ENCODE data around the gene TFF1. TPM values are rescaled to one million over a fixed set of nuclear protein-coding genes. Genes with fewer than 3 reads are reported as not detected.
A peak's percentile ranks its signal among the peaks of the same experiment; 100 is the strongest.

The TFF1 gene
- polyA plus RNA-seq, 1 donor, result 4.9 TPM

DNA sequence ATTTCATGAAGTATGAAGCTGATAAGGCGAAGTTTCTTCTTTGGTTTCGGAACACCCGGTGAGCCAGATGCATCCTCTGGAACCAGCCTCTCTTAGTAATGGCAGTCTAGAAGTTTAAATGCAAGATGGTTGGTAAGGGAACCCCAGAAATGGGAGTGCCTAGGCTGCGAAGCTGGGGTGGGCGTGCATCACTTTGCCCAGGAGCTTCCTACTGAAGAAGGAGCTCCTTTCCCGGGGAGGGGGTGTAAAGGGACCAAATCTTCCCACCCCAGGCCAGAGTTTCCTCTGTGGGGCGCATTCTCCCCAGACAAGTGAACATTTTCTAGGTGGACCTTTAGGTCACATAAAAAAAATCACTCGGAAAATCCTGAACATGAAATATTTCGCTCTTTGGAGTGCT lies 19.9 kb downstream of the TFF1 start:
- WGBS (ENCODE audit: insufficient coverage, low lambda C conversion rate), result 66% methylated on average over 2 of the region's 9 CpGs
- H3K4me3 ChIP-seq (ENCODE audit: low read length), result no peak overlapping the region
- DNase-seq, result no peak
- H3K9me3 ChIP-seq (ENCODE audit: control insufficient read depth, low read depth, low read length), result no peaks in the 10 kb centered on the region
- no peaks in the 10 kb centered on the region for H3K36me3 ChIP-seq (ENCODE audit: control insufficient read depth, insufficient read depth, low read length)
- no peaks in the 10 kb centered on the region for H3K27me3 ChIP-seq (ENCODE audit: control insufficient read depth, insufficient read depth, low read length)
- H3K27ac ChIP-seq (ENCODE audit: low read length), result no peak overlapping the region
- peaks cover 10% of the 10 kb centered on the region for H3K4me1 ChIP-seq (ENCODE audit: control insufficient read depth, insufficient read depth, low read length)

DNA sequence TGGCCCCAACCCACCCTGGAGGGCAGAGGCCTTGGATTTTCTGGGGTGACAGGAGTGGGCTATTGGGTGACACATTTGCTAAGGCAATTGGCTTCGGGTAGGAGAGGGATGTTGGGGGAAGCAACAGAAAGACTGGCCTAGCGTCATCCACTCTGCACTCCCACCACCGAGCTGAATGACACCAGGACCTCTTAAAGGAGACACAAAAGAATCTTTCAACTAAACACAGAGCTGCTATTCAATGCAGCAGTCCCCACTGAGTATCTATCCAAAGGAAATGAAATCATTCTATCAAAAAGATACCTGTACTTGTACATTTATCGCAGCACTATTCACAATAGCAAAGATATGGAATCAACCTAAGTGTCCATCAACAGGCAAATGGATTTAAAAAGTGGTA lies 21.7 kb downstream of the TFF1 start:
- 80% methylated on average over 2 of the region's 4 CpGs for WGBS (ENCODE audit: insufficient coverage, low lambda C conversion rate)
- no peak overlapping the region for H3K27ac ChIP-seq (ENCODE audit: low read length)
- H3K9me3 ChIP-seq (ENCODE audit: control insufficient read depth, low read depth, low read length), result no peaks in the 10 kb centered on the region
- no peaks in the 10 kb centered on the region for H3K4me1 ChIP-seq (ENCODE audit: control insufficient read depth, insufficient read depth, low read length)
- DNase-seq, result no peak
- H3K4me3 ChIP-seq (ENCODE audit: low read length), result no peak overlapping the region
- H3K27me3 ChIP-seq (ENCODE audit: control insufficient read depth, insufficient read depth, low read length), result no peaks in the 10 kb centered on the region
- no peaks in the 10 kb centered on the region for H3K36me3 ChIP-seq (ENCODE audit: control insufficient read depth, insufficient read depth, low read length)

DNA sequence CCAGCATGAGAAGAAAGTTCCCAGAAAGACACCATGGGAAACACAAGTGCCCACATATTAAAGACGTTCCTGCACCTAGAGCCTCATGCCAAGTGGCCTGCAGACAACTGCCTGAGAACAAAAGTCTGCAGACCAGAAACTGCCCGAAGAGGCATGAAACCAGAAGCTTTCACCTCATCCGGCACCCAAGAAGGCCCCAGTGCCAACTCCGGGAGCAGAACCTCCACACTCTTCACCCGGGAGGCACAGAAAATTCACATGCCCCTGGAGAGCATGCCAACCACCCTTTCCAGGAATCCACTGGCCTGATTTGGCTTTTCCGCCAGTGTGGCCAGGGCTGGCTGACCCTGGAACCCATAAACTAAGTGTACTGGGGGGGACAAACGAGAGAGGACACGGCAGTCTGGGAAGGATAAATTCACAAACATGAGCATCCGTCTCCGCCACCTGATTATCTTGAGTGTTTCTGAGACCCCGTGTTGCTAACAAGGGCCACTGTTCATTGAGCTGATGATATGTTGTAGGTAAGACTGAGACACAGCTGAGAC lies 22.3 kb downstream of the TFF1 start:
- no peaks in the 10 kb centered on the region for H3K4me1 ChIP-seq (ENCODE audit: control insufficient read depth, insufficient read depth, low read length)
- H3K36me3 ChIP-seq (ENCODE audit: control insufficient read depth, insufficient read depth, low read length), result no peaks in the 10 kb centered on the region
- H3K9me3 ChIP-seq (ENCODE audit: control insufficient read depth, low read depth, low read length), result no peaks in the 10 kb centered on the region
- no CpG with 5 or more reads among the region's 11 CpGs for WGBS (ENCODE audit: insufficient coverage, low lambda C conversion rate)
- no peak overlapping the region for H3K27ac ChIP-seq (ENCODE audit: low read length)
- DNase-seq, result no peak
- H3K27me3 ChIP-seq (ENCODE audit: control insufficient read depth, insufficient read depth, low read length), result no peaks in the 10 kb centered on the region
- H3K4me3 ChIP-seq (ENCODE audit: low read length), result no peak overlapping the region

DNA sequence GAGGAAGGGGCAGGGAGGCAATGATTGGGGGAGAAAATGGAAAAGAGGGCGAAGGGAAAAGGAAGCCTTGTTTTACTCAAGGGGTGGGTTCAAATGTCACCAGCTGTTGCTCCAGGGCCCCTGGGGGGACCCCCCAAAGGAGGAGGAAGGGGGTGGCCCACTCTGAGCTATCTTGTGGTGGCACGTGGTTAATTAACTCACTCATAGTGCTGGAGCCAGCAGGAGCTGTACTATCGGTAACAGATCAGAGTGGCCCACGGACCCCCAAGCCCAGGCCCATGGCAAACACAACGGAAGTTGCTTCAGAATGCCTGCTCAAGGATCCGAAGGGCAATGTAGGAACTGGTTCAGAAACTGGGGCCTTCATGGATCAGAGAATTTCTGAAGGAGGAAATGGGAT lies 22.8 kb downstream of the TFF1 start:
- DNase-seq, result no peak
- WGBS (ENCODE audit: insufficient coverage, low lambda C conversion rate), result 86% methylated on average over 1 of the region's 6 CpGs
- H3K4me3 ChIP-seq (ENCODE audit: low read length), result no peak overlapping the region

DNA sequence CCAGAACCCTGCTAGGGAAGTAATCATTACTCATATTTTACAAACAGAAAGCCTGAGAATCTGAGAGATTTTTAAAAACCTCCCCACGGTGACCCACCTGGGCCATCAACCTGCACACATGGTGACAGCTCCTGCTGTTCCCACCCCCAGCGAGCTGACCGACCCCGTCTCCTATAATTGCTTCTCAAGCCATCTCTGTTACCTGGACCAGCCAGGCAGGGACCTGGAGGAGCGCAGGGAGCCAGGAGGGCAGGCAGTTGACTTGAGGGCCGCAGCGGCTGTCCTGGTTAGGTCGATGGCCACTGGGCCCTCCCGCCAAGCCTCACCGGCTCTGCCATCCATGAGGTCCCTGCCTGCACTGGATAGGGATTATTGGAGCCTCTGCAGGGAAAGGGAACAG lies 23.2 kb downstream of the TFF1 start:
- no CpG with 5 or more reads among the region's 10 CpGs for WGBS (ENCODE audit: insufficient coverage, low lambda C conversion rate)
- H3K36me3 ChIP-seq (ENCODE audit: control insufficient read depth, insufficient read depth, low read length), result no peaks in the 10 kb centered on the region
- no peak overlapping the region for H3K4me3 ChIP-seq (ENCODE audit: low read length)
- no peaks in the 10 kb centered on the region for H3K27me3 ChIP-seq (ENCODE audit: control insufficient read depth, insufficient read depth, low read length)
- no peaks in the 10 kb centered on the region for H3K9me3 ChIP-seq (ENCODE audit: control insufficient read depth, low read depth, low read length)
- peaks cover 6% of the 10 kb centered on the region for H3K4me1 ChIP-seq (ENCODE audit: control insufficient read depth, insufficient read depth, low read length)
- H3K27ac ChIP-seq (ENCODE audit: low read length), result no peak overlapping the region
- no peak for DNase-seq

More for the DNA sequence above, 22.8 kb downstream of the TFF1 start:
- Histone ChIP-seq H3K27ac (ENCODE audit: low read length) (no peak overlapping the region), H3K27me3 (ENCODE audit: control insufficient read depth, insufficient read depth, low read length) (no peaks in the 10 kb centered on the region), H3K4me1 (ENCODE audit: control insufficient read depth, insufficient read depth, low read length) (peaks cover 1% of the 10 kb centered on the region), H3K36me3 (ENCODE audit: control insufficient read depth, insufficient read depth, low read length) (no peaks in the 10 kb centered on the region), H3K9me3 (ENCODE audit: control insufficient read depth, low read depth, low read length) (no peaks in the 10 kb centered on the region)

DNA sequence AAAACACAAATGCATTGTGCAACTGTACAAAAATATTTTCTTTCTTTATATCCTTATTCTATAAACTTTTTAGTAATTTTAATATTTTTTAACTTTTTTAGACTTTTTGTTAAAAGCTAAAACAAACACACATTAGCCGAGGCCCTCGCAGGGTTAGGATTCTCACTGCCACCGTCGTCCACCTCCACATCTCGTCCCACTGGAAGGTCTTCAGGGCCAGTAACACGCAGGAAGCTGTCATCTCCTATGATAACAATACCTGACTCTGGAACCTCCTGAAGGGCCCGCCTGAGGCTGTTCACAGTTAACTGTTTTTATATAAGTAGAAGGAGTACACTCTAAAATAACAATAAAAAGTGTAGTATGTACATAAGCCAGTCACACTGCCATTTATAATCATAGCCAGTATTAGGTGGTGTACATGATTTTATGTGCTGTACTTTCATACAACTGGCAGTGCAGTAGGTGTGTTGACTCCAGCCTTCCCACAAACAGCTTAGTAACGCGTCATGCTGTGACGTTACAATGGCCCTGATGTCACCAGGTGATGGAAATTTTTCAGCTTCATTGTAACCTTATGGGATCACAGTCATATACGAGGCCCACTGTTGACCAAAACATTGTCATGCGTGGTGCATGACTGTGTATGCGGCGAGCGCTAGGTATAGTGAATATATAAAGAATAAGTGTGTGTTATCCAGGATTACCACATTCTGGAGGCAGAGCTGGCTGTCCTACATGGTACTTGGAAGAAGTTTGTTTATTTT lies 24.4 kb downstream of the TFF1 start:
- peaks cover 8% of the 10 kb centered on the region for H3K4me1 ChIP-seq (ENCODE audit: control insufficient read depth, insufficient read depth, low read length)
- no peaks in the 10 kb centered on the region for H3K27me3 ChIP-seq (ENCODE audit: control insufficient read depth, insufficient read depth, low read length)
- H3K27ac ChIP-seq (ENCODE audit: low read length), result no peak overlapping the region
- H3K36me3 ChIP-seq (ENCODE audit: control insufficient read depth, insufficient read depth, low read length), result no peaks in the 10 kb centered on the region
- H3K9me3 ChIP-seq (ENCODE audit: control insufficient read depth, low read depth, low read length), result no peaks in the 10 kb centered on the region
- DNase-seq, result no peak
- no CpG with 5 or more reads among the region's 15 CpGs for WGBS (ENCODE audit: insufficient coverage, low lambda C conversion rate)
- no peak overlapping the region for H3K4me3 ChIP-seq (ENCODE audit: low read length)

DNA sequence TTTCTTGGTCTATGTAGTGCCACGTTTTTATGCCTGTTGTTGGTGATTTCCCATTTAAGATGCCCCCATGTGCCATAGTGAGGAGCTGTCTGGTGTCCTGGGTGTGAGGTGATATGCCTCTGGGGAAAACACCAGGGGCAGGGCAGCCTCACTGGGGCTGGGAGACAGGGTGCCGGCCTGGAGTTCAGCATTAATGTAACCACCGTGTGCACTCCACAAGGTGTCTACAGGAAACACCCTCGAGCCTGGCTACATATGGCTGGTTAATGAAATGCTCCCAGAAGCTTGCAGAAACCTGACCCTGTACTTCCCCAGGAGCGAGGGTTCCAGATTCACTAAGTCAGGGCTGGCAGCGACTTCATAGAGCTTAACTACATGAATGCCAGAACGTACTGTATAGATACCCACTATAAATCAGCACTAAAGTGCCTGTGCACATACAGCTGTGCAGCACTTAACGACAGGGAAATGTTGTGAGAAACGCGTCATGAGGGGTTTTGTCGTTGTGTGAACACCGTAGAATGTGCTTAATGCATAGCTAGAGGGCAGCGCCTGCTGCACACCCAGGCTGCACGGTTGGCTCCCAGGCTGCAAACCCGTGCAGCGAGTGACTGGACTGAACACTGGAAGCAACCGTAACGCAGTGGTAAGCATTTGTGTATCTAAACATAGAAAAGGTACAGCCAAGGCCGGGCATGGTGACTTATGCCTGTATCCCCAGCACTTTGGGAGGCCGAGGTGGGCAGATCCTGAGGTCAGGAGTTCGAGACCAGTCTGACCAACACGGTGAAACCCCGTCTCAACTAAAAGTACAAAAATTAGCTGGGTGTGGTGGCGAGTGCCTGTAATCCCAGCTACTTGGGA lies 25.9 kb downstream of the TFF1 start:
- no peak overlapping the region for H3K27ac ChIP-seq (ENCODE audit: low read length)
- H3K36me3 ChIP-seq (ENCODE audit: control insufficient read depth, insufficient read depth, low read length), result no peaks in the 10 kb centered on the region
- WGBS (ENCODE audit: insufficient coverage, low lambda C conversion rate), result no CpG with 5 or more reads among the region's 24 CpGs
- H3K27me3 ChIP-seq (ENCODE audit: control insufficient read depth, insufficient read depth, low read length), result no peaks in the 10 kb centered on the region
- peaks cover 15% of the 10 kb centered on the region for H3K4me1 ChIP-seq (ENCODE audit: control insufficient read depth, insufficient read depth, low read length)
- H3K9me3 ChIP-seq (ENCODE audit: control insufficient read depth, low read depth, low read length), result no peaks in the 10 kb centered on the region
- no peak for DNase-seq
- H3K4me3 ChIP-seq (ENCODE audit: low read length), result no peak overlapping the region

DNA sequence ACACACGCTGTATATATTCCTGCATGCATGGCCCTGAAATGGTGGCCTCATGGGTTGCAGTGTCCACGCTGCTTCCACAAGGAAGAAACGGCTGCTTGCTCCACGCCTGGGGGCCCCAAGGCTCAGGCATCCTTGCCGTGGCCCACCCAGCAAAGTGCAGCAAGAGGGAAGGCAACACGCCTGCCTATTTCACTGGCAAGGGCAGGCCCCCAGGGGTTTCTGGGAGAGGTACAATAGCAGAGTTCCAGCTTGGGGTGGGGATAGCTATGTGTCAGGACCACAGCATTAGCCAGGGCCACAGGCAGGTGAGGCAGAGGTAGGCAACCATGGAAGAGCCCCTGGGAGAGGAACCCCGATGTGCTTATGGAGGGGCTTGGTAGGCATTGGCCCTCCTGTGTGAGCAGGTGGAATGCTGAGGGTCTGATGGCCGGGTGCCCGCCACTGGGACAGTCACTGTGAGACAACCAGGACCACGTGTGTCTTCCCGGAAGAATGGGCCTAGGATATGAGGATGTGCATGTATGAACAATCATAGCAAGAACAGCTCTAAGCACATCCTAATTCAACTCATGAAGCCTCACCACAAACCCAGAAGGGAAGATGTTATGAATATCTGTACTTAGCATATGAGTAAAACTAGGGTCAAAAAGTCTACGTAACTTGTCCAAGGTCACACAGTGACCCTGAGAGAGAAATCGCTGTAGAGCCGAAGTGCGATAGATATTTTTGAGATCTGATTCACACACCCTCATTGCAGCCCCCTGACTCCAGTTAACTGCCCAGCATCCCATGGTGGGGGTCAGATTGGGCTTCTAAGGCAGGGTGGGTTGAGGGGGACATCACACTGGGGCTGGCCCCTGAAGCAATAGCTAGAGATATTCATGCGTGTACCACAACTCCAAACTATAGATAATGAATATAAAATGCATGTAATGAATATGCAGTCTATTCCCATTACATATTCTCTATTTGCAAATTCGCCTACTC lies 27.3 kb downstream of the TFF1 start:
- H3K4me3 ChIP-seq (ENCODE audit: low read length), result no peak overlapping the region
- WGBS (ENCODE audit: insufficient coverage, low lambda C conversion rate), result 100% methylated on average over 2 of the region's 17 CpGs
- no peak overlapping the region for H3K27ac ChIP-seq (ENCODE audit: low read length)
- H3K9me3 ChIP-seq (ENCODE audit: control insufficient read depth, low read depth, low read length), result no peaks in the 10 kb centered on the region
- H3K27me3 ChIP-seq (ENCODE audit: control insufficient read depth, insufficient read depth, low read length), result no peaks in the 10 kb centered on the region
- peaks cover 20% of the 10 kb centered on the region for H3K4me1 ChIP-seq (ENCODE audit: control insufficient read depth, insufficient read depth, low read length)
- no peak for DNase-seq
- no peaks in the 10 kb centered on the region for H3K36me3 ChIP-seq (ENCODE audit: control insufficient read depth, insufficient read depth, low read length)

DNA sequence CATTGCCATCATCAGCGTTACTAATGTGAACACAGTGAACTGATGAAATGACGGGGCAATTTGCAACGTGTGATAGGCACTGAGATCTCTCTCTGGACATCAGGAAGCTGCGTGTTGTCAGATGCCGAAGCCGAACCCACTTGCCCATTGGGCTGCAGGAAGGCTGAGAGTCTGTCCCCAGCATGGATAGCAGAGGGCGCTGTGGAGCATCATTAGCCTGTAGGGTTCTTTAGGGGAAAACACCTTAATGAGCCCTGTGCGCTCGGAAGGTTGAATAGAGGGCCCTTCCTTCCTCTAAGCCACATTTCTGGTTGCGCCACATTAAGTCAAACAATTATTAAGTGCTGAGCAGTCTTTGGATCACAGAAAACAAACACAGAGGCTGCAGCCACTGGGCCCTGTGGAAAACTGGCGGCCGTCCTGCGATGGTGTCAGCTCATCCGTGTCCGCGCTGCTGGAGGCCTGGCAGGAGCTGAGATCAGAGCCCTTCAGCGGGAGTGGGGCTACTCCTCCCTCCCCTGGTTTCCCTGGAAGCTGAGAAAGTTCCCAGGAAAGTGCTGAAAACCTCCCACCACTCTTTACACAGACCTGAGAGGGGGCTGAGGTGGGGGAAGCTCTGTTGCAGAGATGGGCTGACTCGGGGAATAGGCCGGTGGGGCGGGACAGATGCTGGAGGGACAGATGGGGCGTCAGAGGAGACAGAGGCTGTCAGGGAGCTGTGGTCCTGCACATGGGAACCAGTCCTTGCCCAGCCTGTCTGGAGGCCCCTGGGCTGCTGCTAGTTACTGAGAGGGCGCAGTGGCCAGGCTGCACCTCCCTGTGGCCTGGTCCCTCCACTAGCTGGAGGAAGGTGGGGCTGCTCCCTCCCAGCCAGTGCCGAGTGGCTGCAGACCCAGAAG lies 28.3 kb downstream of the TFF1 start:
- no CpG with 5 or more reads among the region's 23 CpGs for WGBS (ENCODE audit: insufficient coverage, low lambda C conversion rate)
- Histone ChIP-seq H3K27ac (ENCODE audit: low read length) (peak overlapping the region; percentile 49), H3K9me3 (ENCODE audit: control insufficient read depth, low read depth, low read length) (no peaks in the 10 kb centered on the region), H3K27me3 (ENCODE audit: control insufficient read depth, insufficient read depth, low read length) (no peaks in the 10 kb centered on the region), H3K4me1 (ENCODE audit: control insufficient read depth, insufficient read depth, low read length) (peaks cover 24% of the 10 kb centered on the region), H3K4me3 (ENCODE audit: low read length) (no peak overlapping the region), H3K36me3 (ENCODE audit: control insufficient read depth, insufficient read depth, low read length) (no peaks in the 10 kb centered on the region)
- peak; percentile 82 to 89 for DNase-seq

Data from large intestine (tissue), 3 donors.